Chondrocyte (in vitro differentiated cells): ENCODE results near the gene GPR176. TPM values are rescaled to one million over a fixed set of nuclear protein-coding genes. Genes with fewer than 3 reads are reported as not detected.
"Not testable (repeated sequence)": the region's sequence is repeated elsewhere in the genome, so short reads cannot be mapped to it uniquely, and the experiment has no call there.

Source experiments
- DNase-seq: peaks from one replicate; pipeline ENCODE4 v3.0.0; 2021; ENCODE audit warnings: mixed read lengths, low spot score
- H3K27ac Mint-ChIP-seq: one replicate; pipeline ENCODE4 v1.8.0; 2021; ENCODE audit warnings: mild to moderate bottlenecking, moderate library complexity, mixed read lengths; ENCODE audit not compliant: unreplicated experiment
- H3K27me3 Mint-ChIP-seq: 2 replicates; pipeline ENCODE4 v1.8.0; 2021; ENCODE audit warnings: low read depth, mixed read lengths
- H3K36me3 Mint-ChIP-seq: 2 replicates; pipeline ENCODE4 v1.8.0; 2021; ENCODE audit warnings: low read depth, mixed read lengths
- H3K4me1 Mint-ChIP-seq: 2 replicates; pipeline ENCODE4 v1.8.0; 2021; ENCODE audit warnings: low read depth, mild to moderate bottlenecking, mixed read lengths
- H3K4me3 Mint-ChIP-seq: one replicate; pipeline ENCODE4 v1.8.0; 2021; ENCODE audit warnings: mild to moderate bottlenecking, moderate library complexity, mixed read lengths; ENCODE audit not compliant: unreplicated experiment
- H3K9me3 Mint-ChIP-seq: 2 replicates; pipeline ENCODE4 v1.8.0; 2021; ENCODE audit warnings: low read depth, mixed read lengths
- total RNA-seq: library from RNA; stranded (reverse); gene quantifications from 3 replicates; pipeline ENCODE4 v1.2.1, GENCODE V29; 2021
- TF ChIP-seq, protein P1 (sequence below): fragments of 200-600 bp; sonication (generic); IDR thresholded peaks from 2 replicates; pipeline ENCODE4 v1.5.0; 2021; ENCODE audit warnings: antibody characterized with exemption, mild to moderate bottlenecking, moderate library complexity

The GPR176 gene
- total RNA-seq, 1 donor from 2014 or later: 31.1 TPM

- TF ChIP-seq, protein P1, sequence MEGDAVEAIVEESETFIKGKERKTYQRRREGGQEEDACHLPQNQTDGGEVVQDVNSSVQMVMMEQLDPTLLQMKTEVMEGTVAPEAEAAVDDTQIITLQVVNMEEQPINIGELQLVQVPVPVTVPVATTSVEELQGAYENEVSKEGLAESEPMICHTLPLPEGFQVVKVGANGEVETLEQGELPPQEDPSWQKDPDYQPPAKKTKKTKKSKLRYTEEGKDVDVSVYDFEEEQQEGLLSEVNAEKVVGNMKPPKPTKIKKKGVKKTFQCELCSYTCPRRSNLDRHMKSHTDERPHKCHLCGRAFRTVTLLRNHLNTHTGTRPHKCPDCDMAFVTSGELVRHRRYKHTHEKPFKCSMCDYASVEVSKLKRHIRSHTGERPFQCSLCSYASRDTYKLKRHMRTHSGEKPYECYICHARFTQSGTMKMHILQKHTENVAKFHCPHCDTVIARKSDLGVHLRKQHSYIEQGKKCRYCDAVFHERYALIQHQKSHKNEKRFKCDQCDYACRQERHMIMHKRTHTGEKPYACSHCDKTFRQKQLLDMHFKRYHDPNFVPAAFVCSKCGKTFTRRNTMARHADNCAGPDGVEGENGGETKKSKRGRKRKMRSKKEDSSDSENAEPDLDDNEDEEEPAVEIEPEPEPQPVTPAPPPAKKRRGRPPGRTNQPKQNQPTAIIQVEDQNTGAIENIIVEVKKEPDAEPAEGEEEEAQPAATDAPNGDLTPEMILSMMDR: no peak
- H3K36me3 Mint-ChIP-seq: peaks cover 1% of the 10 kb centered on the region
- no peak overlapping the region for H3K4me3 Mint-ChIP-seq
- H3K9me3 Mint-ChIP-seq: no peaks in the 10 kb centered on the region
- H3K4me1 Mint-ChIP-seq: peaks cover 31% of the 10 kb centered on the region
- no peaks in the 10 kb centered on the region for H3K27me3 Mint-ChIP-seq
- DNase-seq: no peak
- H3K27ac Mint-ChIP-seq: peak overlapping the region; percentile 8
Measured at GRCh38 chr15:39896101-39896500, 24.0 kb downstream of the GPR176 start.

- H3K27ac Mint-ChIP-seq, H3K36me3 Mint-ChIP-seq, H3K9me3 Mint-ChIP-seq, DNase-seq, H3K27me3 Mint-ChIP-seq, H3K4me3 Mint-ChIP-seq: not testable (repeated sequence)
- H3K4me1 Mint-ChIP-seq: peaks cover 32% of the 10 kb centered on the region
Measured at GRCh38 chr15:39893051-39893450, 27.0 kb downstream of the GPR176 start.

GRCh38 chr15:39892418-39892817 lies 27.6 kb downstream of the GPR176 start:
- Mint-ChIP-seq H3K4me1 (peaks cover 32% of the 10 kb centered on the region), H3K27me3 (no peaks in the 10 kb centered on the region), H3K27ac (no peak overlapping the region), H3K4me3 (no peak overlapping the region), H3K36me3 (peaks cover 1% of the 10 kb centered on the region), H3K9me3 (no peaks in the 10 kb centered on the region)
- DNase-seq: no peak
- TF ChIP-seq, protein P1: no peak

DNA sequence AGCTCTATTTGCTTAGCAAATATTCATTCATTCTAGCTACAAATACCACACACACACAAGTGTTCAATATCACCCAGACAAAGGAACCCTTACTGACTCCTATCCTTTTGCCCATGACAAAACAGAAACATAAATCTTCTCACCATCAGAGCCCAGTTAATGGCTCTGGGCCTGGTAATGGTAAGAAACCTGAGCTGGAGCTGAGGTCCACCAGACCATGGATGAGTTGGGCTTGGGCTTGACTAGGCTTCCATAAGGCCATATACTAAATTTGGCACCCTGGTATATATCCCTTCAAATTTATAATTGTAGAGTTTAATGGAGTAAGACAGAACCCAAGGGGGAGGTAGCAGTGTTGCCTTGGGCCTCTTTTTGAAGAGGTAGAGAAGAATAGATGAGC lies 29.4 kb downstream of the GPR176 start:
- H3K4me1 Mint-ChIP-seq: peaks cover 24% of the 10 kb centered on the region
- TF ChIP-seq, protein P1: no peak
- no peak overlapping the region for H3K27ac Mint-ChIP-seq
- H3K4me3 Mint-ChIP-seq: no peak overlapping the region
- no peaks in the 10 kb centered on the region for H3K27me3 Mint-ChIP-seq
- H3K36me3 Mint-ChIP-seq: peaks cover 1% of the 10 kb centered on the region
- no peak for DNase-seq
- no peaks in the 10 kb centered on the region for H3K9me3 Mint-ChIP-seq

GRCh38 chr15:39889601-39890000 lies 30.5 kb downstream of the GPR176 start:
- no peaks in the 10 kb centered on the region for H3K27me3 Mint-ChIP-seq
- DNase-seq: no peak
- H3K27ac Mint-ChIP-seq: no peak overlapping the region
- H3K4me3 Mint-ChIP-seq: no peak overlapping the region
- H3K9me3 Mint-ChIP-seq: no peaks in the 10 kb centered on the region
- TF ChIP-seq, protein P1: no peak
- H3K4me1 Mint-ChIP-seq: peaks cover 20% of the 10 kb centered on the region
- peaks cover 1% of the 10 kb centered on the region for H3K36me3 Mint-ChIP-seq

DNA sequence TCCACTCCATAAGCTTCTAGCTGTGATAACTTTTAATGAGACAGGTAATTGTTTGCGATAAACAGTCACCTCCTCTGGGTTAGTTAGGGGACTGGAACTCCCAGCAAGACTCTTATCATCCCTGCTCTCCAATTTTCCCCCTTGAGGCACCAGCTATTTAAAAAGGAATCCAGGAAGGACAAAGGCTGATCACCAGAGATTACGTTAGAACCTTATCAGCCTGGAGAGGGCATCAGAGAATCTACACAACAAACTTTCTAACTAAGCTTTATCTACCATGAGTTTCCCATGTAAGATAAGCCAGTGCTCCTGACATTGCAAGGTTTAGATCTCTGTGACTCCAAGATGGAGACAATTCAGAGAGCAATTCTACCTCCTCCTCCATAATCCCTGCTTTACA lies 31.3 kb downstream of the GPR176 start:
- H3K27ac Mint-ChIP-seq: no peak overlapping the region
- no peak overlapping the region for H3K4me3 Mint-ChIP-seq
- no peaks in the 10 kb centered on the region for H3K9me3 Mint-ChIP-seq
- TF ChIP-seq, protein P1: no peak
- no peaks in the 10 kb centered on the region for H3K27me3 Mint-ChIP-seq
- peaks cover 20% of the 10 kb centered on the region for H3K4me1 Mint-ChIP-seq
- H3K36me3 Mint-ChIP-seq: peaks cover 1% of the 10 kb centered on the region
- no peak for DNase-seq
